Gastrocnemius medialis (tissue), 4 donors: ENCODE data around the gene SEC24B. TPM values are rescaled to one million over a fixed set of nuclear protein-coding genes. Genes with fewer than 3 reads are reported as not detected.

Experiments
- ATAC-seq, 2 donors: fragments of 150-250 bp; one replicate each; pipeline ENCODE4 v1.9.1; 2016
- DNase-seq, 2 donors: peaks; one replicate each; pipeline ENCODE4 v3.0.0-alpha.2; 2019
- H3K27ac ChIP-seq, 4 donors: fragments of 200-600 bp; sonication (generic); 1 replicate in 1 of 4; 2 replicates in 3 of 4; pipeline ENCODE4 v1.5.1; 2016 to 2018; ENCODE audit warnings: mild to moderate bottlenecking in 2 of 4, moderate library complexity in 1 of 4
- H3K27me3 ChIP-seq, 3 donors: fragments of 200-600 bp; sonication (generic) in 2 of 3; 1 replicate in 1 of 3; 2 replicates in 2 of 3; pipeline versions ENCODE4 v1.5.1 to v1.6.0; 2016 to 2019; ENCODE audit warnings: mild to moderate bottlenecking in 1 of 3, moderate library complexity in 1 of 3
- H3K36me3 ChIP-seq, 2 donors: fragments of 200-600 bp; sonication (generic) in 1 of 2; one replicate each; pipeline ENCODE4 v1.5.1; 2017 to 2018
- H3K4me1 ChIP-seq, 2 donors: fragments of 200-600 bp; sonication (generic) in 1 of 2; one replicate each; pipeline ENCODE4 v1.5.1; 2016 to 2017; ENCODE audit warnings: mild to moderate bottlenecking in 2 of 2
- H3K4me3 ChIP-seq, 4 donors: fragments of 200-600 bp; sonication (generic) in 3 of 4; 1 replicate in 1 of 4; 2 replicates in 3 of 4; pipeline ENCODE4 v1.5.1; 2016 to 2019; ENCODE audit warnings: mild to moderate bottlenecking in 2 of 4
- H3K9me3 ChIP-seq, 3 donors: fragments of 200-600 bp; sonication (generic) in 2 of 3; 1 replicate in 1 of 3; 2 replicates in 2 of 3; pipeline ENCODE4 v1.5.1; 2016 to 2019
- CTCF ChIP-seq, 5 experiments: fragments of 450-650 bp in 3 of 5; fragments of 200-600 bp in 2 of 5; sonication (generic) in 2 of 5; IDR thresholded peaks in 4 of 5; conservative IDR thresholded peaks in 1 of 5; 1 replicate in 4 of 5; 2 replicates in 1 of 5; pipeline ENCODE4 v1.5.1; 2016 to 2019; ENCODE audit warnings: antibody characterized with exemption in 5 of 5, mild to moderate bottlenecking in 3 of 5, moderate library complexity in 3 of 5
- POLR2A ChIP-seq, 2 donors: fragments of 450-650 bp; IDR thresholded peaks; one replicate each; pipeline ENCODE4 v1.6.1; 2017; ENCODE audit warnings: antibody characterized with exemption in 2 of 2, mild to moderate bottlenecking in 2 of 2, moderate library complexity in 2 of 2
- in situ Hi-C, 4 donors: fragments of 200-750 bp; cut with MboI; loops; one replicate each; pipeline versions ENCODE4 v1.15.0 to v1.8.0; 2017; ENCODE audit warnings: low sequenced_read_pairs in 4 of 4
- intact Hi-C: fragments of 100-400 bp; cut with DNase I; formaldehyde crosslinking; loops from one replicate; pipeline ENCODE4 v1.15.1; 2023; ENCODE audit warnings: low total_unique reads
- total RNA-seq, 4 donors: library from RNA; depleted of rRNA; stranded (reverse); fragments of >200 nt; gene quantifications; one replicate each; pipeline versions ENCODE4 v1.1.0 to v1.2.3, GENCODE V29; 2016

SEC24B gene
- total RNA-seq, 4 donors from 2014 or later = 29.6 to 93.4 (median 42.9) TPM

- H3K27me3 ChIP-seq = peaks cover 6 to 23% (median 10%) of the 10 kb centered on the region in 3 donors
- DNase-seq (no peak), ATAC-seq (no peak)
- intact Hi-C loops (no loop called here), in situ Hi-C loops (no loop called here)
- H3K27ac ChIP-seq = no peak overlapping the region
- no peak for TF ChIP-seq POLR2A (IDR thresholded peaks at IDR 0.05)
- TF ChIP-seq CTCF (IDR thresholded peaks at IDR 0.05 in 4 of 5, conservative IDR thresholded peaks at IDR 0.05 in 1 of 5) = no peak
- H3K4me3 ChIP-seq = no peak overlapping the region
- no peaks in the 10 kb centered on the region for H3K9me3 ChIP-seq
- no peaks in the 10 kb centered on the region for H3K36me3 ChIP-seq
- peaks cover 6 to 22% of the 10 kb centered on the region in 2 donors for H3K4me1 ChIP-seq
Measured at GRCh38 chr4:109562457-109563239, 129.0 kb downstream of the SEC24B start.

- intact Hi-C loops = no loop called here
- TF ChIP-seq POLR2A (IDR thresholded peaks at IDR 0.05) = no peak
- Histone ChIP-seq H3K9me3 (no peaks in the 10 kb centered on the region), H3K27ac (no peak overlapping the region), H3K36me3 (no peaks in the 10 kb centered on the region), H3K27me3 (no peaks in the 10 kb centered on the region), H3K4me3 (no peak overlapping the region), H3K4me1 (no peaks in the 10 kb centered on the region)
- no peak for ATAC-seq
- no peak for DNase-seq
- in situ Hi-C loops = no loop called here
Measured at GRCh38 chr4:109571494-109571893, 137.9 kb downstream of the SEC24B start.

GRCh38 chr4:109572154-109572553, 138.5 kb downstream of the SEC24B start:
- ATAC-seq = no peak
- H3K27ac ChIP-seq = no peak overlapping the region
- H3K4me1 ChIP-seq = no peaks in the 10 kb centered on the region
- DNase-seq = no peak
- intact Hi-C loops = no loop called here
- TF ChIP-seq CTCF (IDR thresholded peaks at IDR 0.05 in 4 of 5, conservative IDR thresholded peaks at IDR 0.05 in 1 of 5) (no peak), POLR2A (IDR thresholded peaks at IDR 0.05) (no peak)
- H3K9me3 ChIP-seq = no peaks in the 10 kb centered on the region
- no peak overlapping the region for H3K4me3 ChIP-seq
- H3K36me3 ChIP-seq = no peaks in the 10 kb centered on the region
- in situ Hi-C loops = no loop called here
- no peaks in the 10 kb centered on the region for H3K27me3 ChIP-seq

- DNase-seq = no peak
- no peaks in the 10 kb centered on the region for H3K9me3 ChIP-seq
- no peaks in the 10 kb centered on the region for H3K4me1 ChIP-seq
- H3K4me3 ChIP-seq = no peak overlapping the region
- in situ Hi-C loops = no loop called here
- no peaks in the 10 kb centered on the region for H3K27me3 ChIP-seq
- H3K36me3 ChIP-seq = no peaks in the 10 kb centered on the region
- intact Hi-C loops = no loop called here
- no peak for ATAC-seq
- H3K27ac ChIP-seq = no peak overlapping the region
- TF ChIP-seq POLR2A (IDR thresholded peaks at IDR 0.05) = no peak
- TF ChIP-seq CTCF (IDR thresholded peaks at IDR 0.05 in 4 of 5, conservative IDR thresholded peaks at IDR 0.05 in 1 of 5) = no peak
Measured at GRCh38 chr4:109574443-109574850, 140.8 kb downstream of the SEC24B start.

GRCh38 chr4:109574931-109575804, 141.6 kb downstream of the SEC24B start:
- H3K27ac ChIP-seq = no peak overlapping the region

More at GRCh38 chr4:109574931-109575804, 141.6 kb downstream of the SEC24B start:
- DNase-seq (no peak), ATAC-seq (no peak)
- intact Hi-C loops = no loop called here
- no peak for TF ChIP-seq CTCF (IDR thresholded peaks at IDR 0.05 in 4 of 5, conservative IDR thresholded peaks at IDR 0.05 in 1 of 5)
- no peak for TF ChIP-seq POLR2A (IDR thresholded peaks at IDR 0.05)
- Histone ChIP-seq H3K4me3 (no peak overlapping the region), H3K27me3 (no peaks in the 10 kb centered on the region), H3K4me1 (no peaks in the 10 kb centered on the region), H3K36me3 (no peaks in the 10 kb centered on the region), H3K9me3 (no peaks in the 10 kb centered on the region)
- in situ Hi-C loops = no loop called here
